ENCODE data around the gene CTDSP2. TPM values are rescaled to one million over a fixed set of nuclear protein-coding genes. Genes with fewer than 3 reads are reported as not detected.
"Not testable (repeated sequence)": the region's sequence is repeated elsewhere in the genome, so short reads cannot be mapped to it uniquely, and the experiment has no call there.

CTDSP2 gene
- total RNA-seq, 1 donor from 2014 or later = 71.2 TPM

- no peak for DNase-seq (ENCODE audit: low read depth)
- Histone ChIP-seq H3K36me3 (ENCODE audit: control insufficient read depth, insufficient read depth, low read length) (no peaks in the 10 kb centered on the region), H3K27me3 (ENCODE audit: control insufficient read depth, insufficient read depth, low read length) (no peaks in the 10 kb centered on the region), H3K4me3 (ENCODE audit: low read depth, low read length) (no peak overlapping the region)
- TF ChIP-seq, protein P1, sequence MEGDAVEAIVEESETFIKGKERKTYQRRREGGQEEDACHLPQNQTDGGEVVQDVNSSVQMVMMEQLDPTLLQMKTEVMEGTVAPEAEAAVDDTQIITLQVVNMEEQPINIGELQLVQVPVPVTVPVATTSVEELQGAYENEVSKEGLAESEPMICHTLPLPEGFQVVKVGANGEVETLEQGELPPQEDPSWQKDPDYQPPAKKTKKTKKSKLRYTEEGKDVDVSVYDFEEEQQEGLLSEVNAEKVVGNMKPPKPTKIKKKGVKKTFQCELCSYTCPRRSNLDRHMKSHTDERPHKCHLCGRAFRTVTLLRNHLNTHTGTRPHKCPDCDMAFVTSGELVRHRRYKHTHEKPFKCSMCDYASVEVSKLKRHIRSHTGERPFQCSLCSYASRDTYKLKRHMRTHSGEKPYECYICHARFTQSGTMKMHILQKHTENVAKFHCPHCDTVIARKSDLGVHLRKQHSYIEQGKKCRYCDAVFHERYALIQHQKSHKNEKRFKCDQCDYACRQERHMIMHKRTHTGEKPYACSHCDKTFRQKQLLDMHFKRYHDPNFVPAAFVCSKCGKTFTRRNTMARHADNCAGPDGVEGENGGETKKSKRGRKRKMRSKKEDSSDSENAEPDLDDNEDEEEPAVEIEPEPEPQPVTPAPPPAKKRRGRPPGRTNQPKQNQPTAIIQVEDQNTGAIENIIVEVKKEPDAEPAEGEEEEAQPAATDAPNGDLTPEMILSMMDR (IDR thresholded peaks at IDR 0.05; ENCODE audit: insufficient read depth, low read length, poor library complexity, severe bottlenecking) = no peak
Measured at GRCh38 chr12:57859121-57859520, 12.6 kb upstream of the CTDSP2 start.

- H3K27me3 ChIP-seq (ENCODE audit: control insufficient read depth, insufficient read depth, low read length); H3K4me3 ChIP-seq (ENCODE audit: low read depth, low read length); DNase-seq (ENCODE audit: low read depth); H3K36me3 ChIP-seq (ENCODE audit: control insufficient read depth, insufficient read depth, low read length): not testable (repeated sequence)
Measured at GRCh38 chr12:57858123-57858522, 11.6 kb upstream of the CTDSP2 start.

DNA sequence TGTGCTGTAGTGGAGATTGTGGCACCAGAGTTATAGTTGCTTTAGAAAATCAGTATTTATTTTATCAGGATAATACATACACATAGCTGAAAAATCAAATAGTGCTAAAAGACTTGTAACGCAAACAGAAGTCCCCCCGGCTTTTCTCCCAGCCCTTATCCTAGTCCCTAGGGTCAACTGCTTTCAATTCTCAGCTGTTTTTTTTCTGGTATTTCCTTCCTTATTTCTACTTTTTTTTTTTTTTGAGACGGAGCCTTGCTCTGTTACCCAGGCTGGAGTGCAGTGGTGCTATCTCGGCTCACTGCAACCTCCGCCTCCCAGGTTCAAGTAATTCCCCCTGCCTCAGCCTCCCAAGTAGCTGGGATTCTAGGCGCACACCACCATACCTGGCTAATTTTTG is 8.4 kb upstream of the CTDSP2 start:
- H3K36me3 ChIP-seq (ENCODE audit: control insufficient read depth, insufficient read depth, low read length) = no peaks in the 10 kb centered on the region
- DNase-seq (ENCODE audit: low read depth) = no peak
- TF ChIP-seq, protein P1 (IDR thresholded peaks at IDR 0.05; ENCODE audit: insufficient read depth, low read length, poor library complexity, severe bottlenecking) = no peak
- no peaks in the 10 kb centered on the region for H3K27me3 ChIP-seq (ENCODE audit: control insufficient read depth, insufficient read depth, low read length)
- no peak overlapping the region for H3K4me3 ChIP-seq (ENCODE audit: low read depth, low read length)

GRCh38 chr12:57853864-57854556 is 7.5 kb upstream of the CTDSP2 start:
- Histone ChIP-seq H3K4me3 (ENCODE audit: low read depth, low read length) (no peak overlapping the region), H3K27me3 (ENCODE audit: control insufficient read depth, insufficient read depth, low read length) (no peaks in the 10 kb centered on the region), H3K36me3 (ENCODE audit: control insufficient read depth, insufficient read depth, low read length) (no peaks in the 10 kb centered on the region)
- TF ChIP-seq, protein P1 (IDR thresholded peaks at IDR 0.05; ENCODE audit: insufficient read depth, low read length, poor library complexity, severe bottlenecking) = no peak
- DNase-seq (ENCODE audit: low read depth) = no peak

DNA sequence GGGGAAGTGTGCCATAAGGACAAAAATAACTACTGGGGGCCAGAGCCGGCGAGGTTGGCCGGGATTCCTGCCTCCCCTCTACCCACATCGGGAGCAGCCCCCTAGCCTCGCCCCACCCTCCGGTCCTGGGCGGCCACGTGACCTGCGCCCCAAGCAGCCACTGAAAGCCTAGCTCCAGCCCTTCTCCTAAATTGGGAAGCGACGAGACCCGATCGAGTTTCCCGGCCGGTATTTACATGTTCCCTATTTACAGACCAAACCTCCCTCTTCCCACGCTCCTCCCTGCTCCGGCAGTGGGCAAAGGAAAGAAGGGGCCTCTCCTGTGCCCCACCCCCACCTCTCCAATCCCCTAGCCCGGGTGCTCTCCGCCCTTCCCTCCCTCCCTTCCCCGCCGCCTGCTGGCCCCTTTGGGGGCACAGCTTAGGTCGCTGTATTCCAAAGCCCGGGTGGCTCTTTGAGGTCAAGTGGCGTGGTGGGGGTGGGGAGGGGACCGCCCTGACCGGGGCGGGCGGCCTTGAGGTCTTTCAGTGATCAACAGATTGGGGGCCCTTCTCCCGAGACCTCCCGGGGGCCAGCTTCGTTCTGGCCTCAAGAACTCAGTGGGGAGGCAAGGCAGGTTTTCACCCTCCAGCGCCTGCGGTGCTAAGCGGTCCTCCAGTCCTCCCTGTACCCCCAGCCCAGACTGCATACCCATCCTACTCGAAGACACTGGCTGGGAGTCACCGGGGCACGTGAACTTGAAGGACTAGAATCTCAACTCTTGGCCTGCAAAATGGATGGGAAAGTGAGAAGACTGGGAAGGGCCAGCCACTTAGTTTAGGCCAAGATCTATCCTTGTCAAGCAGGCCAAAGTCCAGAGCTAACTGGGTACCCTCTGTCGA is 6.3 kb upstream of the CTDSP2 start:
- peak overlapping the region; percentile 23 for H3K4me3 ChIP-seq (ENCODE audit: low read depth, low read length)
- H3K36me3 ChIP-seq (ENCODE audit: control insufficient read depth, insufficient read depth, low read length) = no peaks in the 10 kb centered on the region
- no peak for DNase-seq (ENCODE audit: low read depth)
- H3K27me3 ChIP-seq (ENCODE audit: control insufficient read depth, insufficient read depth, low read length) = no peaks in the 10 kb centered on the region
- TF ChIP-seq, protein P1 (IDR thresholded peaks at IDR 0.05; ENCODE audit: insufficient read depth, low read length, poor library complexity, severe bottlenecking) = peak; percentile 21

GRCh38 chr12:57852200-57852599 is 5.7 kb upstream of the CTDSP2 start:
- Histone ChIP-seq H3K4me3 (ENCODE audit: low read depth, low read length) (peak overlapping the region; percentile 23), H3K27me3 (ENCODE audit: control insufficient read depth, insufficient read depth, low read length) (no peaks in the 10 kb centered on the region), H3K36me3 (ENCODE audit: control insufficient read depth, insufficient read depth, low read length) (no peaks in the 10 kb centered on the region)
- DNase-seq (ENCODE audit: low read depth) = no peak
- TF ChIP-seq, protein P1 (IDR thresholded peaks at IDR 0.05; ENCODE audit: insufficient read depth, low read length, poor library complexity, severe bottlenecking) = no peak

All from kidney epithelial cell (primary cell).